Stimulated activated CD8-positive, alpha-beta memory T cell treated with anti-CD3 and anti-CD28 coated beads, Interleukin-7, amount 100 ng/mL, for 48 hours (primary cell): ENCODE measurements around the gene ENTPD1.

Source experiments
- DNase-seq, 2 donors: peaks; one replicate each; pipeline ENCODE4 v3.0.0-alpha.2; 2020; ENCODE audit warnings: low read depth in 1 of 2; ENCODE audit errors: extremely low read depth in 1 of 2

The ENTPD1 gene

DNA sequence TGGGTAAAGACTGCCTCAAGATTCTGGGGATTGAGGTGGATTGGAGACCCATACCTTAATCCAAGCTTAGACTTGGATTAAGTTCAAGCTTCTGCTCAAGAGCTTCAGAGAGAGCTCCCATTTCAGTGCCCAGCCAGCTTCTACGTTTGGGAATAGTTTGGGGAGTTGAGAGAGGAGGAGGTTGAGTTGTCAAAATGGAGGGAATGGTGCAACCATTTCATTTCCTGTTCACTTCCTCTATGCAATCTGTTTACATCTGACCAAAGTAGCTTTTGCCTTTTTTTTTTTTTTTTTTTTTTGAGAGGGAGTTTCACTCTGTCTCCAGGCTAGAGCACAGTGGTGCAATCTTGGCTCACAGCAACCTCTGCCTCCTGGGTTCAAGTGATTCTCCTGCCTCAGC, 65.8 kb downstream of the ENTPD1 start:
- no peak for DNase-seq

GRCh38 chr10:95830044-95830443, 74.1 kb downstream of the ENTPD1 start:
- no peak for DNase-seq

DNA sequence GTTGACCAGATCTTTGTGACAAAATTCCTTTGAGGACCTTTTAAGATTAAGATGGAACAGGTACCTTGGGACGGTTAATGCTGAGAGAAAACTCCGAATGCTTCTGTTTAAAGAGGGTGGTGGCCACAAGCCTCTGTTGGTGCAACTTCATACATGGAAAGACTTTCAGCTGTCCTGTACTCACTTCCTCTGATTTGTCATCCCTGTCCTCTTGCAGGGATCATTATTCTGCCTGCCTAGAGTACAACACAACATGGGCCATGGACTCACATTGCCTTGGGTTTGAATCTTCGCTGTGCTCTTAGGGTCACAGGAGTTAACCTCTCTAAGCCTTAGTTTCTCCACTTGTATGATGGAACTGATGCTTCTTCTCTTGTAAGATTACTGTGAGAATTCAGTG, 75.1 kb downstream of the ENTPD1 start:
- DNase-seq = no peak

- no peak for DNase-seq
Measured at GRCh38 chr10:95831515-95831914, 75.6 kb downstream of the ENTPD1 start.

GRCh38 chr10:95832216-95833041, 76.5 kb downstream of the ENTPD1 start:
- DNase-seq = peak in 1 of 2 donors; percentile 26

DNA sequence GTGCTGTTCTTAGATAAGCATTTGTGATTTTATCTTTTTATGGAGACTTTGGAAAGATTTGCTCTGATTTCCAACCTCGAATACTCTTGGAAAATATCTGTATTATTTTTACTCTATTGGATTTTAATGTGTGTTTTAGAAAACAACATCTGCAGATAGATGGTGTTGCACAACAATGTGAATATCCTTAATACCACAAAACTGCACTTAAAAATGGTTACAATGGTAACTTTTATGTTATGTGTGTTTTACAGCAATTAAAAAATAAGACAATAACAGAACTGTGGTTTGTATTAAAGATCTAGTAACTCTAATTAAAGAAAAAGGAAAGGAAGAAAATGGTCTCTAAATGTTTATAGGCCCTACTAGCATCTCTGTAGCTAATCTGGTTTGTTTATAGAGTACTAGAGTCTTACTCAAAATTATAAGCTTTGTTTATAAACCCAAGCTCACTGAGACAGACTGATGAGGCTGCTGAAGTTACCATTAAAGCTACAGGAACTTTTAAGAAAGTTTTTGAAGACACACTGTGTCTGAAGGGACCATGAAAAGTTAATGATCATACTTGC, 77.2 kb downstream of the ENTPD1 start:
- DNase-seq = no peak

DNA sequence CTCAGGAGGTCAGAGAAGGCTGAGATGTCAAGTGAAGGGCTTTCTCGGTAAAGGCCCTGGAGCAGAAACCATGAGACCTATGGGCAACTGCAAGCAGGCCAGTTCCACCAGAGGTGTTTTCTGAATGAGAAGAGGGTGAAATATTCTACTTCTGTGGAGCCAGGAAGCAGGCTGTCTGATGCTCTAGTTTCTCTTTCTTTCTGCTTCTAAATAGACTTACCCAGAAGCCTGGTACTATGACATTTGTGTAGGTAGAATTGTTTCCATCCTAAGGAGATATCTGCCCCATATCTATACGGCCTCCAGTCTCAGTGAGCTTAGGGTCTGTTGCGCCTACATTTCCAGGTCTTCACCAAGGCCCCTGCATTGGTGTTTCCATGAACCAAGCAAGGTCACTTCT, 78.4 kb downstream of the ENTPD1 start:
- DNase-seq = no peak

- DNase-seq = no peak
Measured at GRCh38 chr10:95835149-95835860, 79.3 kb downstream of the ENTPD1 start.

GRCh38 chr10:95835911-95836310, 79.9 kb downstream of the ENTPD1 start:
- no peak for DNase-seq

- DNase-seq = no peak
Measured at GRCh38 chr10:95836610-95837355, 80.8 kb downstream of the ENTPD1 start.

DNA sequence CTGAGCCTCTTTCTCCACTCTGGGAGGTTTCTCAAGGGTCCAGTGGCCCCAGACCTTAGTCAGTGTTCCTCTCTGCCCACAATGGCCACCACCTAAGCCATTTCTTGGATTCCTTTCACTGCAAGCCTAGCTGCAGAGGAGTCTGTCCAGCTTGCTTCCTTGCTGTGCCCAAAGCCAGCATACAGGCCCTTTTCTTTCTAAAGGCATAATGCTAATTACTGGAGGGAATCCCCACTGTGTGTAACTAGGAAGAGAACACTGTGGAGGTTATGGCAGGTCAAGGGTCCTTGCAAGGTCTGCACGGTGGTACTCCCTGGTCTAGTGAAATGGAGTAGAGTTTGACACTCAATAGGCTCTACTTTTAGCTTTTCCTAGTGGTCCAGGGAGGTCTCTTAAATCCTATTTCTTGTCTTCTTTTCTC, 81.4 kb downstream of the ENTPD1 start:
- no peak for DNase-seq

- no peak for DNase-seq
Measured at GRCh38 chr10:95837783-95838182, 81.8 kb downstream of the ENTPD1 start.

DNA sequence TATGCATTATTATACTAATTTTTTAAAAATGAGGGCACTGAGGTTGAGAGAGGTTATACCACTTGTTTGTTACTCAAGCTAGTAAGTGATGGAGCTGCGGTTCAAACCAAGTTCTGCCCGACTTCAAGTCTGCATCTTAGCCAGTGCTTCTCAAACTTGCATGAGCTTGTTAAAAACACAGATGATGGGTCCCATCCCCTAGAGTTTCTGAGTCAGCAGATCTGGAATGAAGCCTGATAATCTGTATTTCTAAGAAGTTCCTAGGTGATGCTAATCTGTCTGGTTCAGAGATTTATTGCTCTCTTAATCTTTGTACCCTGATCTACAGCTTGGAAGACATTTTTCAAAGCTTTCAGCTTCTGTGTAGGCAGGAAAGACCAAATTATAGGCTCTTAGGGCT, 84.2 kb downstream of the ENTPD1 start:
- DNase-seq = no peak

GRCh38 chr10:95840681-95841080, 84.7 kb downstream of the ENTPD1 start:
- no peak for DNase-seq

GRCh38 chr10:95841661-95842498, 85.9 kb downstream of the ENTPD1 start:
- no peak for DNase-seq

- no peak for DNase-seq
Measured at GRCh38 chr10:95845411-95845810, 89.4 kb downstream of the ENTPD1 start.

DNA sequence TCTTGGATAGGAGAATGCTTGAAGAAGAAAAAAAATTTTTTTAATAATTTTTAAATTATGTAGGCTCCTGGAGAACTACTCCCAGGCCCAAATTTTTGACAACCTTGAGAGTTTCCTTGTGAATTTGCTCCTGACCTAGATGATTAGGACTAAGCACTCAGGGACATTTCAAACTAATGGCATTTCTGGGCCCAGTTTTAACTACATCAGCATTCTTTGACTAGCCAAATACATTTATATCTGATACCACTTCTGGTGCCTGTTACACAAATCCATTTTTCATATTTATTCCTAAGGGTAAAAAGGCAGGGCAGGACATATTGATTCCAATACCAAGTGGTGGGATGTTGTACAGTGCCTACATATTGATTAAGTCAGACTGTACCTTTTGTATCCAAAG, 91.0 kb downstream of the ENTPD1 start:
- no peak for DNase-seq

DNA sequence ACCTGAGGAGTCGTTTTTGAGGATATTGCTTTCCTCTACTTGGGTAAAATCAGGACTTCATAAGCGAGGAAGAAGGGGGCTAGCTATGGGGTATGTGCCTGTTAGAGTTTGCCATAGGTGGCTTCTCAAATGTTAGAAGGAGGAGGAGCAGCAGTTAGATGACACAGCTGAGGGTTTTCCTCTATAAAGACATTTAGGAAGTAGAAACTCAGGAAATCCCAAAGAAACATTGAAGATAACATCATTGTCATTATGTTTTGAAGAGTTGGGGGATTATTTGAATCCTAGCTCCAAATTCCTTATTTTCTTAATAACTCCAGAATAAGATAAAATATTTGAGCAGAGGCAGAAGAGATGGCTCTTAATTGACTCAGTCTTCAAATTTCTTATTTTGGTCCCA, 92.9 kb downstream of the ENTPD1 start:
- DNase-seq = no peak

- no peak for DNase-seq
Measured at GRCh38 chr10:95850791-95851190, 94.8 kb downstream of the ENTPD1 start.

DNA sequence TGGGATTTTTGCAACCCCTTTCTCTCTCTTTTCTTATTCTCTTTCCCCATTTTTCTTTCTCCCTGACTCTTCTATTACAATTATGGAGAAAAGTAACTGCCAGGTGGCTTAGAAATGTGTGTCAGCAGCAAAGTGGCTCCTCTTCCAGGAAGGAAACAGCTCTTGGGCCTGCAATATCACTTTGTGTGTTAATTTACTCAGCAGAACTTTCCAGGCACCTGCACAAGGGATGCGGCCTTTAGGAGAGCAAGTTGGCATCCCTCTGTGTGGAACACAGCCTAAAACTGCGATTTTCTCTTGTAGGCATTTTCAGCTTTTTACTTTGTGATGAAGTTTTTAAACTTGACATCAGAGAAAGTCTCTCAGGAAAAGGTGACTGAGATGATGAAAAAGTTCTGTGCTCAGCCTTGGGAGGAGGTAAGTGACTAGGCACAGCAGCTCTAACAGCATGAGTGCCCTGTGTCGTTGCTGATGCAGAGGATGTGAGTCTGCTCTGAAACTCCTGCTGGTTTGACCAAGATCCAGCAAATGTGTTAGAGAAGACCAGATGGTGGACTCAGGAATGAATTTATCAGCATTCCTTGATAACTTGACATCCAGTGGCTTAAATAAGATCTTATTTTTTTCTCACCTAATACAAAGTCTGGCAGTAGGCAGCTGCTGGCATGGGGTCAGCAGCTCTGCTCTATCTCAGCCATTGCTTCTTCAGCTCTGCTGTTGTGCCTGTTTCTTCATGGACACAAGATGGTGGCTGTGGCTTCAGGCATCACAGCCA, 104.4 kb downstream of the ENTPD1 start:
- no peak for DNase-seq
